Panc1 (cell line): Measurements from ENCODE around the gene MIOS. TPM values are rescaled to one million over a fixed set of nuclear protein-coding genes. Genes with fewer than 3 reads are reported as not detected.

Experiments used
- ATAC-seq: fragments of 200-7000 bp; cut with Tn5 transposase; 2 replicates; pipeline ENCODE4 v1.9.1; 2020; ENCODE audit warnings: mild to moderate bottlenecking, moderate library complexity
- BruUV-seq: library from RNA; stranded (reverse); fragments of 400-500 nt; replicated peaks from 2 replicates; lab custom pipeline; 2021; lab: Mats Ljungman, UMichigan
- CTCF ChIA-PET: fragments of 300-600 bp; sonication (Branson Sonifier 250); formaldehyde crosslinking; loops from one replicate; lab custom pipeline; 2022; ENCODE audit warnings: antibody characterized with exemption; lab: Charles Lee
- POLR2A ChIA-PET: fragments of 300-600 bp; sonication (Branson Sonifier 250); formaldehyde crosslinking; loops from one replicate; lab custom pipeline; 2022; ENCODE audit warnings: antibody characterized with exemption; lab: Charles Lee
- DNase-seq: peaks from one replicate; pipeline ENCODE4 v3.0.0-alpha.2; 2010; ENCODE audit warnings: low read depth, low spot score
- H3K27ac ChIP-seq: 2 replicates; pipeline ENCODE4 v1.5.1; 2011; ENCODE audit warnings: mild to moderate bottlenecking, low read length, inconsistent platforms
- H3K27me3 ChIP-seq: fragments of 200-500 bp; sonication (Bioruptor generic); 2 replicates; pipeline ENCODE4 v1.6.0; 2014; ENCODE audit warnings: low read length, inconsistent platforms; ENCODE audit not compliant: control insufficient read depth, insufficient read depth
- H3K36me3 ChIP-seq: fragments of 200-500 bp; sonication (Bioruptor generic); 2 replicates; pipeline ENCODE4 v1.5.1; 2014; ENCODE audit warnings: inconsistent platforms, mild to moderate bottlenecking, low read length, moderate library complexity; ENCODE audit not compliant: control insufficient read depth, insufficient read depth
- H3K4me1 ChIP-seq: 2 replicates; pipeline ENCODE4 v1.5.1; 2011; ENCODE audit warnings: inconsistent platforms, mild to moderate bottlenecking, low read length, moderate library complexity; ENCODE audit not compliant: control insufficient read depth, insufficient read depth
- H3K4me3 ChIP-seq, 2 experiments: 2 replicates each; pipeline ENCODE4 v1.5.1; 2011 to 2012; ENCODE audit warnings: low read depth in 2 of 2, low read length in 2 of 2, mild to moderate bottlenecking in 2 of 2, inconsistent platforms in 1 of 2, moderate library complexity in 1 of 2
- H3K9me3 ChIP-seq: fragments of 200-500 bp; sonication (Bioruptor generic); 2 replicates; pipeline ENCODE4 v1.5.1; 2014; ENCODE audit warnings: low read depth, mild to moderate bottlenecking, inconsistent platforms, low read length, moderate library complexity; ENCODE audit not compliant: control insufficient read depth, insufficient read depth
- POLR2AphosphoS5 ChIP-seq: IDR thresholded peaks from 2 replicates; pipeline ENCODE4 v1.6.1; 2012; ENCODE audit warnings: mild to moderate bottlenecking, low read depth, low read length, moderate library complexity
- REST ChIP-seq, 2 experiments: IDR thresholded peaks; 2 replicates each; pipeline ENCODE4 v1.6.1; 2011 to 2012; ENCODE audit warnings: low read depth in 2 of 2, control low read depth in 1 of 2, low read length in 1 of 2, mild to moderate bottlenecking in 1 of 2, moderate library complexity in 1 of 2; ENCODE audit not compliant: insufficient read depth in 1 of 2
- SIN3A ChIP-seq: IDR thresholded peaks from 2 replicates; pipeline ENCODE4 v1.6.1; 2012; ENCODE audit warnings: low read depth, mild to moderate bottlenecking, low read length, moderate library complexity, borderline replicate concordance; ENCODE audit not compliant: insufficient read depth
- TCF7L2 ChIP-seq: IDR thresholded peaks from 2 replicates; pipeline ENCODE4 v1.6.1; 2011; ENCODE audit warnings: mild to moderate bottlenecking, low read depth, low read length, inconsistent platforms
- in situ Hi-C: cut with HindIII; loops from 2 replicates; pipeline ENCODE4 v1.10.0; 2016; ENCODE audit warnings: low sequenced_read_pairs, low pct_unique_long_range_greater_than_20kb
- intact Hi-C: fragments of 100-400 bp; cut with micrococcal nuclease; formaldehyde crosslinking; loops from one replicate; pipeline ENCODE4 v1.10.0; 2022; ENCODE audit not compliant: unreplicated experiment
- total RNA-seq: library from RNA; stranded (reverse); gene quantifications from one replicate; pipeline ENCODE4 v1.2.1, GENCODE V29; 2021; ENCODE audit not compliant: unreplicated experiment
- TF ChIP-seq, protein P1 (sequence below): fragments of 450-650 bp; IDR thresholded peaks from 2 replicates; pipeline ENCODE4 v1.5.1; 2017; ENCODE audit warnings: mild to moderate bottlenecking

MIOS gene
- total RNA-seq, 1 experiment from 2014 or later = 40.8 TPM

GRCh38 chr7:7569081-7569527 lies 2.4 kb downstream of the MIOS start:
- in situ Hi-C loops (no loop called here), intact Hi-C loops (no loop called here)
- DNase-seq (no peak), ATAC-seq (no peak)
- Histone ChIP-seq H3K4me3 (no peak overlapping the region), H3K27me3 (no peaks in the 10 kb centered on the region), H3K27ac (peak overlapping the region; percentile 20; the same call in 1 of the 2 replicates), H3K4me1 (peaks cover 20% of the 10 kb centered on the region), H3K36me3 (peaks cover 6% of the 10 kb centered on the region; the same call in 1 of the 2 replicates), H3K9me3 (no peaks in the 10 kb centered on the region)
- no TSS peak for BruUV-seq
- CTCF ChIA-PET = no interaction called here
- POLR2A ChIA-PET = no interaction called here
- TF ChIP-seq REST (IDR thresholded peaks at IDR 0.05; ENCODE audit: insufficient read depth in 1 of 2, low read depth in 2 of 2, low read length in 1 of 2) (no peak), TCF7L2 (no peak), POLR2AphosphoS5 (no peak), SIN3A (no peak)
- TF ChIP-seq, protein P1, sequence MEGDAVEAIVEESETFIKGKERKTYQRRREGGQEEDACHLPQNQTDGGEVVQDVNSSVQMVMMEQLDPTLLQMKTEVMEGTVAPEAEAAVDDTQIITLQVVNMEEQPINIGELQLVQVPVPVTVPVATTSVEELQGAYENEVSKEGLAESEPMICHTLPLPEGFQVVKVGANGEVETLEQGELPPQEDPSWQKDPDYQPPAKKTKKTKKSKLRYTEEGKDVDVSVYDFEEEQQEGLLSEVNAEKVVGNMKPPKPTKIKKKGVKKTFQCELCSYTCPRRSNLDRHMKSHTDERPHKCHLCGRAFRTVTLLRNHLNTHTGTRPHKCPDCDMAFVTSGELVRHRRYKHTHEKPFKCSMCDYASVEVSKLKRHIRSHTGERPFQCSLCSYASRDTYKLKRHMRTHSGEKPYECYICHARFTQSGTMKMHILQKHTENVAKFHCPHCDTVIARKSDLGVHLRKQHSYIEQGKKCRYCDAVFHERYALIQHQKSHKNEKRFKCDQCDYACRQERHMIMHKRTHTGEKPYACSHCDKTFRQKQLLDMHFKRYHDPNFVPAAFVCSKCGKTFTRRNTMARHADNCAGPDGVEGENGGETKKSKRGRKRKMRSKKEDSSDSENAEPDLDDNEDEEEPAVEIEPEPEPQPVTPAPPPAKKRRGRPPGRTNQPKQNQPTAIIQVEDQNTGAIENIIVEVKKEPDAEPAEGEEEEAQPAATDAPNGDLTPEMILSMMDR = no peak

GRCh38 chr7:7569615-7570014 lies 2.9 kb downstream of the MIOS start:
- ChIA-PET POLR2A (no interaction called here), CTCF (no interaction called here)
- in situ Hi-C loops = no loop called here
- no peaks in the 10 kb centered on the region for H3K9me3 ChIP-seq
- DNase-seq (no peak), ATAC-seq (no peak)
- TF ChIP-seq TCF7L2 (no peak), SIN3A (no peak), POLR2AphosphoS5 (no peak), REST (IDR thresholded peaks at IDR 0.05; ENCODE audit: insufficient read depth in 1 of 2, low read depth in 2 of 2, low read length in 1 of 2) (no peak)
- TF ChIP-seq, protein P1 = no peak
- no peak overlapping the region for H3K4me3 ChIP-seq
- peaks cover 6% of the 10 kb centered on the region; the same call in 1 of the 2 replicates for H3K36me3 ChIP-seq
- H3K27me3 ChIP-seq = no peaks in the 10 kb centered on the region
- H3K27ac ChIP-seq = no peak overlapping the region
- intact Hi-C loops = no loop called here
- no TSS peak for BruUV-seq
- H3K4me1 ChIP-seq = peaks cover 20% of the 10 kb centered on the region
